Activated naive CD4-positive, alpha-beta T cell treated with anti-CD3 and anti-CD28 coated beads, Interleukin-2, amount 10 ng/mL, durations not matched to agents 5 hours and 36 hours (primary cell): Measurements from ENCODE around the gene PIK3CA. TPM values are rescaled to one million over a fixed set of nuclear protein-coding genes. Genes with fewer than 3 reads are reported as not detected.

Experiments
- total RNA-seq, 2 experiments: library from RNA; stranded (reverse); gene quantifications; one replicate each; pipeline ENCODE4 v1.2.3, GENCODE V29; 2021

The PIK3CA gene
- total RNA-seq: 10 to 100 TPM; 29.6 to 30.9 TPM

GRCh38 chr3:179147873-179148615 lies at the start of gene PIK3CA:
TSS of gene PIK3CA (plus strand) at chr3:179148357. CDS start at chr3:179198826, 50,469 bp downstream.

GRCh38 chr3:179250803-179251476 lies 102.8 kb downstream of the PIK3CA start, which contains the start of gene KCNMB3:
TSS of gene KCNMB3 (minus strand) at chr3:179251114. CDS start at chr3:179250990, 124 bp downstream.

Other genes starting within 250 kb of the PIK3CA start
- gene ZMAT3, start 76.5 kb upstream of the PIK3CA start, total RNA-seq: 10 to 100 TPM; 23.8 to 26.5 TPM
- under 1 TPM; 0.31 to 0.48 TPM for gene KCNMB3, start 102.8 kb downstream of the PIK3CA start, total RNA-seq
- gene ZNF639, start 174.7 kb downstream of the PIK3CA start, total RNA-seq: 10 to 100 TPM; 30.6 to 30.7 TPM
- gene MFN1, start 199.4 kb downstream of the PIK3CA start, total RNA-seq: 10 to 100 TPM; 29.4 to 32.7 TPM